Esophagus squamous epithelium (tissue), 4 donors: Measurements from ENCODE around the gene MPP3.

ENCODE experiments used
- POLR2A ChIP-seq, 4 donors: fragments of 450-650 bp; IDR thresholded peaks; one replicate each; pipeline ENCODE4 v1.6.1; 2017; ENCODE audit warnings: antibody characterized with exemption in 4 of 4, mild to moderate bottlenecking in 4 of 4, moderate library complexity in 3 of 4
- TF ChIP-seq, protein P1 (sequence below), 6 experiments: fragments of 450-650 bp in 4 of 6; fragments of 200-600 bp in 2 of 6; sonication (generic) in 2 of 6; IDR thresholded peaks; one replicate each; pipeline ENCODE4 v1.5.1; 2016 to 2019; ENCODE audit warnings: antibody characterized with exemption in 6 of 6, mild to moderate bottlenecking in 4 of 6, moderate library complexity in 4 of 6

DNA sequence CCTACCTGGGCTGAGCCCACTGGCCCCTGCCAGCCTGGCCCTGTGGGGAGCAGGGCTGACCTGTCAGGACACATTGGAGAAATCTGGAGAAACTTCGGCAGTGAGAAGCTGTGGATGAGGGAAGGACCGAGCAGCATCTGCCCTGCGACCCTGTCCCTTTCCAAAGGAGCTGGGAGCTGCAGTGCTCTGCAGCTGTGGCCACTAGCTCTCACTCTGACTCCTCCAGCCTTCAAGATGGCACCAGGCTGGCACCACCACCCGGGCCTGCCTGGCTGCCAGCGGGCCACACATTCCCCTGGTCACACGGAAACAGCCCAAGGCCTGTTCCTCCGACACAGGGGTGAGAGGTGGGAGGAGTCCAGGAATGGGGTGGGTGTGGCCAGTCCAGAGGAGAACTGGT is 44.1 kb upstream of the MPP3 start:
- TF ChIP-seq, protein P1, sequence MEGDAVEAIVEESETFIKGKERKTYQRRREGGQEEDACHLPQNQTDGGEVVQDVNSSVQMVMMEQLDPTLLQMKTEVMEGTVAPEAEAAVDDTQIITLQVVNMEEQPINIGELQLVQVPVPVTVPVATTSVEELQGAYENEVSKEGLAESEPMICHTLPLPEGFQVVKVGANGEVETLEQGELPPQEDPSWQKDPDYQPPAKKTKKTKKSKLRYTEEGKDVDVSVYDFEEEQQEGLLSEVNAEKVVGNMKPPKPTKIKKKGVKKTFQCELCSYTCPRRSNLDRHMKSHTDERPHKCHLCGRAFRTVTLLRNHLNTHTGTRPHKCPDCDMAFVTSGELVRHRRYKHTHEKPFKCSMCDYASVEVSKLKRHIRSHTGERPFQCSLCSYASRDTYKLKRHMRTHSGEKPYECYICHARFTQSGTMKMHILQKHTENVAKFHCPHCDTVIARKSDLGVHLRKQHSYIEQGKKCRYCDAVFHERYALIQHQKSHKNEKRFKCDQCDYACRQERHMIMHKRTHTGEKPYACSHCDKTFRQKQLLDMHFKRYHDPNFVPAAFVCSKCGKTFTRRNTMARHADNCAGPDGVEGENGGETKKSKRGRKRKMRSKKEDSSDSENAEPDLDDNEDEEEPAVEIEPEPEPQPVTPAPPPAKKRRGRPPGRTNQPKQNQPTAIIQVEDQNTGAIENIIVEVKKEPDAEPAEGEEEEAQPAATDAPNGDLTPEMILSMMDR (IDR thresholded peaks at IDR 0.05) = no peak
- TF ChIP-seq POLR2A (IDR thresholded peaks at IDR 0.05) = no peak
